ENCODE results near the gene SPDYE6.
"Not testable (repeated sequence)": the region's sequence is repeated elsewhere in the genome, so short reads cannot be mapped to it uniquely, and the experiment has no call there.

SPDYE6 gene

DNA sequence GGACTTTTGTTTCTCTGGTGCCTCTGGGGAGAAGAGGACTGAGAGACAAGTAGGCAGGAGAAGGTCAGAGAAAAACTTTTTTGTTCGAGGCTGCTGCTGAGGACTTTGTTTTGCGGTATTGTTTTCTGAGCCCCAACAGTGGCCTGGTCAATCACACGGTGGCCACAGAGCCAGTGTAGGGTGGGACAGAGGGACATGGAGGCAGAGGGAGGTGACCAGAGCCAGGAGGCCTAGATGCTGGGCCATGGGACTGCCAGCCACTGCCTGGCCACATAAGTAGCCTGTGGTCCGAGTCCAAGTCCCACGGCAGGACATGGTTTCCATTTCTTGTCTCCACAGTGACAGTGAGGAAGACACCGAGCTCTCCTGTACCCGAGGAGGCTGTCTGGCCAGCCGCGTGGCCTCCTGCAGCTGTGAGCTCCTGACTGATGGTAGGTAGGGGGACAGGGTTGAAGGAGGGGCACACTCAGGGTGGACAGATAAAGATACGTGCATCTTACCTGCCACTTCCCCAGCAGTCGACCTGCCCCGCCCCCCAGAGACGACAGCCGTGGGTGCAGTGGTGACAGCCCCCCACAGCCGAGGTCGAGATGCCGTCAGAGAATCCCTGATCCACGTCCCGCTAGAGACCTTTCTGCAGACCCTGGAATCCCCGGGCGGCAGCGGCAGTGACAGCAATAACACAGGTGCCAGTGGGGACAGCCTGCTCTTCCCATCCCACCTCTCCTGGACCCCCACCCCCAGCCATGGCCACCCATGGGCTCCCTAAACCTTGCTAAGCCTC lies 42.1 kb downstream of the SPDYE6 start:
- DNase-seq: no peak

DNA sequence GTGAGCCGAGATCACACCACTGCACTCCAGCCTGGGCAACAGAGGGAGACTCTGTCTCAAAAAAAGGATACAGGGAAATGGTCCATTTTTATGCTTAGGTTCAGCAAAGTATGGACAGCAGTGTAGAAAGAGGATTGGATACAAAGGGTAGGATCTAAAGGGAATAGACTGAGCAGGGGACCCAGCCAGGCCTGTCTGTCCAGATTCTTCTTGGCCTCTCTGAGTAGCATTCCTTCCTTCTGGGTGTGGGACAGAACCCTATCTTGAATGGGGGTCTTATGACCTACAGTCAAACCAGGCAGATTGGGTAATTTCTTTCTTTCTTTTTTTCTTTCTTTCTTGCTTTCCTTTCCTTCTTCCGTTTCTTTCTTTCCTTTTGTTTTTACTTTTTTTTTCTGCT lies 43.9 kb downstream of the SPDYE6 start:
- DNase-seq: no peak

DNA sequence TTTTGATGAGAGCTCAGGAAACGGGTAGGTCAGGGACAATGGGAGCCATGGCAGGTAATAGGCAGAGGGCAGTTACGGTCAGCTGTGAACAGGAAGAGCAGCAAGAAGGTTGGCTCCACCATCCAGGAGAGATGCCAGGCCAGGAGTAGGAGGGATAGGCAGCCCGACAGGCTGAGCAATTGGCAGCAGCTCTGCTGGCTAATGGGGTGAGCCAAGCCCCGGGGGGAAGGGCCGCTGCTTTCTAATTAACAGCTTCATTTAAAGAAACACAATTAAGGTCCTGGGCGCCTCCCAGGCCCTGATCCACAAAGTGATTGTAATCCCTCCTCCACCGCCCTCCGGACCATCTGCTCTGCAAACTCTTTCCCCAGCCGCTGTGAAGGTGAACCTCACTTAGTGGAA lies 45.8 kb downstream of the SPDYE6 start:
- no peak for DNase-seq

DNA sequence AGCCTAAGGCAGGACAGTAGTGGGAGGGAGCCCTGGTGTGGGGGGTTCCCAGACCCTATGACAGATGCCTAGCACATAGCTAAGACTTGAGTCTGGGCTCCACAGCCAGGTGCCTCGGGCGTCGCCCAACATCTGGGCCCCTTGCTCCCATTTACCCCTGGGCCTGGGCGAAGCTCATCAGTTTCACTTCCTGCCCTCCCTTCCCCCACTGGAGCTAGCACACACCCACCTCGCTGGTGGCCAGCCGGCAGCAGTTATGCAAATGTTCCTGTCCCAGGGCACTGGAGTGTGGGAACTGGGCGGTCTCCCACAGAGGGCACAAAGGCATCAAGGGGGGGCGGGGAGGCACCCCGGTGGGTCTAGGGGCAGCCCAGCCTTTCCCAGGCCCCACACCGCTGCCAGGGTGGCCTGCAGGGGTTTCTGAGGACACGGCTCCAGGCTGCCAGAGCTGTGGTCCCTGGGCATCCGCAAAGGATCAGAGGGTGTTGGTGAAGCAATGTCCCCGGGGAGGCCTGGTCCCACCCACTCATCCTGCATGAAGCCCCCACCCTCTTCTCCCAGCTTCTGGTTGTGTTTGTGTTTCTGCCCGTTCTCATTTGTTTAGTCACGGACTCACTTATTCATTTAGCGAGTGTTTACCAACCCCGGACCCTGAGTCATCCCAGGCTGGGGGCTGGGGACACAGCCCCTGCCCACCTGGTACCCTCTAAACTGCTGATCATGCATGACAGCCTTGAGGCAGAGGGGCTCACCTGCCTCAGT lies 49.1 kb downstream of the SPDYE6 start:
- no peak for DNase-seq

DNA sequence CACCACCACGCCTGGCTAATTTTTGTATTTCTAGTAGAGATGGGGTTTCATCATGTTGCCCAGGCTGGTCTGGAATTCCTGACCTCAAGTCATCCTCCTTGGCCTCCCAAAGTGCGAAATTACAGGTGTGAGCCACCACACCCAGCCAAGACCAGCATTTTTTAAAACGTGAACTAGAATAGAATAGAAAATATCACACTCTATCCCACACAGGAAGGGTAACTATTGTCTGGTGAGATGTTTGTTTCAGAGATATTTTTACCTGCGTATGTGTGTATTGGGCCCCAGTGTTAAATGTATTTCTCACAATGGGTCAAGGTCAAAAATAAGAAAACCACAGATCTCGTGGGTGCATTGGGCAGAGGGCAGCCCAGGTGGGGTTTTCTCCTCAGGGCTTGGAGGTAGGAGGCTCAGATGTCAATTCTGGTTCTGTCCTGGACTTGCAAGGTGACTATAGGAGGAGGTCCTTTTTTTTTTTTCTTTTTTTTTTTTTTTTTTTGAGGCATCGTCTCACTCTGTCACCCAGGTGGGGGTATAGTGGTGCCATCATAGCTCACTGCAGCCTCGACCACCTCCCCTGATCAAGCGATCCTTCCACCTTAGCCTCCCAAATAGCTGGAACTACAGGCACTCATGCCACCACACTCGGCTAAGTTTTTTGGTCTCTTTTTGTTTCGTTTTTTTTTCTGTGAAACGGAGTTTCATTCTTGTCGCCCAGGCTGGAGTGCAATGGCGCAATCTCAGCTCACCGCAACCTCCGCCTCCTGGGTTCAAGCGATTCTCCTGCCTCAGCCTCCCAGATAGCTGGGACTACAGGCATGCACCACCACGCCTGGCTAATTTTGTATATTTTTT lies 50.6 kb downstream of the SPDYE6 start:
- DNase-seq: no peak

DNA sequence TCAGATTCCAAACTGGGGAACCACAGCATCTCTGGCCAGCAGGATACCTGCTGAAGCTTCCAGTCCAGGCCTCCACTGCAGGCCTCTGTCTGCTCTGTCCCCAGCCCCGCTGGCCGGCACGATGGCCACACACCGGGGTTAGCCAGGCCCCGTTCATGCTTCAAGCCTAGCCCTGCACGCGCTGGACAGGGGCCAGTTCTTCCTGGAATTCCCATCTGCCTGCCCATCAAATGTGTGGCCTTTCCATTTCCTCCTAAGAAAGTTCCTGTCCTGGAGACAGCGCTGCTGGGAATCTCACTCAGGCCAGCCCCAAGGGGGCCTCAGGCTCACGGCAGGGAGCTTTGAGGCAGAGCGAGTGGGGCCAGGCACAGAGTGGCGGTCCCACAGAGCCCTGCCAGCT lies 51.6 kb downstream of the SPDYE6 start:
- DNase-seq: no peak

DNA sequence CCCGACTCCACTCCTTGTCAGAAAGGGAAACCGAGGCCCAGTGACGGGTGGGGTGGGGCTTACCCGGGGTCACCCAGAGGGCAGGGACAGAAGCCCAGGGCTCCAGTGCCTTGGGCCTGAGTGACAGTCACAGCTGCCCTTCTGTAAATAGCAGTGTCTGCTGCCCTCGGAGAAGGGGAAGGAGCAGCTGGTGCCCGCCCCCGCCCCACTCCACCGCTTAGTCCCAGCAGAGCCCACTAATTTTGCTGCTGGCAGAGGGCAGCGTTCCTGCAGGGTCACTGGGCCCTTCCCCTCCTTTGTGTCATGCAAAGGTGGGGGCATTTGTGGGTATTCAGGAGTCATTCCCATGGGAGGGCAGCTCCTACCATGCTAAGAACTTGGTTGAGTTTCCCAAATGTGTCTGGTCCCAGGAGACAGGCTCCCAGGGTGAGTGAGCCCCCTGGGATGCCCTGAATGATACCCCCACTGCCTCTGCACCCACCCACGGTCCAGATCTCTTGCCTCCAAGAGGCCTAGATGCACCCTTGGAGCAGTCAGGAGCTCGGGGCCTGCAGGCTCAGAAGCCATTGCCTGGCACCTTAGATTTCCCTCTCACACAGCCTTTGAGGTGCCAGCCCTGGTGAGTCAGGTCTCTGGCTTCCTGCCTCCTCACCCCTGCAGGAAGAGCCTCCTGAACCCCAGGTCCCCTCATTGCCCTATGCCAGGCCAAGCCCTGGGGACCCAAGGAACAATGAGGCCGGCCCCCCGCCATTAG lies 52.4 kb downstream of the SPDYE6 start:
- no peak for DNase-seq

DNA sequence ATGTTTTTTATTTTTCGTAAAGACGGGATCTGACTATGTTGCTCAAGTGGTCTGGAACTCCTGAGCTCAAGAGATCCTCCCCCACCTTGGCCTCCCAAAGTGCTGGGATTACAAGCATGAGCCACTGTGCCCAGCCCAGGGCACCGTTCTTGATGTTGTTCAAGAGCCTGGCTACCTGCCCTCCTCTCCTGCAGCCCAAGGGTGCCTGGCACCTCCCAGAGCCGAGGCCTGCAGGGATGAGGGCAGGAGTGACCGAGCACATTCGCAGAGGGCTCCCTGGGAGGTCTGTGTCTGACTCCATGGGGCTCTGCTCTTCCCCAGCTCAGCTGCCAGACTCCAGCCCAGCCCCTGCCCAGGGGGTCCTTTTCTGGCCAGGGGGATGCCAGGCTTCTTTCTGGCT lies 54.2 kb downstream of the SPDYE6 start:
- no peak for DNase-seq

DNA sequence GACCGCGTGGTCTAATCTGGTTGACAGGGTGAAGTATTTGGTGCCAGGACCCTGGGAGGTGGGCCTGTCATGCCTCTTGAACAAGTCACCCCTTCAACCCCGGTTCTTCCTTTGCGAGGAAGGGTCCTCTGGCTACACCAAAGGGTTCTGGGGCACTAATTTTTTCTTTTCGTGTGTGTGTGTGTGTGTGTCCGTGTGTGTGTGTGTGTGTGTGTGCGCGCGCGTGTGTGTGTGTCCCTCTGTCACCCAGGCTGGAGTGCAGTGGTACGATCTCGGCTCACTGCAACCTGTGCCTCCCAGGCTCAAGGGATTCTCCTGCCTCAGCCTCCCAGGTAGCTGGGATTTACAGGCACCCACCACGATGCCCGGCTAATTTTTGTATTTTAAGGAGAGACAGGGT lies 54.9 kb downstream of the SPDYE6 start:
- not testable (repeated sequence) for DNase-seq

DNA sequence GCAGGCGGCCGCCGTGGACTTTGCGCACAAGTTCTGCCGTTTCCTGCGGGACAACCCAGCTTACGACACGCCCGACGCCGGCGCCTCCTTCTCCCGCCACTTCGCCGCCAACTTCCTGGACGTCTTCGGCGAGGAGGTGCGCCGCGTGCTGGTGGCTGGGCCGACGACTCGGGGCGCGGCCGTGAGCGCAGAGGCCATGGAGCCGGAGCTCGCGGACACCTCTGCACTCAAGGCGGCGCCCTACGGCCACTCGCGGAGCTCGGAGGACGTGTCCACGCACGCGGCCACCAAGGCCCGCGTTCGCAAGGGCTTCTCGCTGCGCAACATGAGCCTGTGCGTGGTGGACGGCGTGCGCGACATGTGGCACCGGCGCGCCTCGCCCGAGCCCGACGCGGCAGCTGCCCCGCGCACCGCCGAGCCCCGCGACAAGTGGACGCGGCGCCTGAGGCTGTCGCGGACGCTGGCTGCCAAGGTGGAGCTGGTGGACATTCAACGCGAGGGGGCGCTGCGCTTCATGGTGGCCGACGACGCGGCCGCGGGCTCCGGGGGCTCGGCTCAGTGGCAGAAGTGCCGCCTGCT lies 55.5 kb downstream of the SPDYE6 start:
- no peak for DNase-seq

DNA sequence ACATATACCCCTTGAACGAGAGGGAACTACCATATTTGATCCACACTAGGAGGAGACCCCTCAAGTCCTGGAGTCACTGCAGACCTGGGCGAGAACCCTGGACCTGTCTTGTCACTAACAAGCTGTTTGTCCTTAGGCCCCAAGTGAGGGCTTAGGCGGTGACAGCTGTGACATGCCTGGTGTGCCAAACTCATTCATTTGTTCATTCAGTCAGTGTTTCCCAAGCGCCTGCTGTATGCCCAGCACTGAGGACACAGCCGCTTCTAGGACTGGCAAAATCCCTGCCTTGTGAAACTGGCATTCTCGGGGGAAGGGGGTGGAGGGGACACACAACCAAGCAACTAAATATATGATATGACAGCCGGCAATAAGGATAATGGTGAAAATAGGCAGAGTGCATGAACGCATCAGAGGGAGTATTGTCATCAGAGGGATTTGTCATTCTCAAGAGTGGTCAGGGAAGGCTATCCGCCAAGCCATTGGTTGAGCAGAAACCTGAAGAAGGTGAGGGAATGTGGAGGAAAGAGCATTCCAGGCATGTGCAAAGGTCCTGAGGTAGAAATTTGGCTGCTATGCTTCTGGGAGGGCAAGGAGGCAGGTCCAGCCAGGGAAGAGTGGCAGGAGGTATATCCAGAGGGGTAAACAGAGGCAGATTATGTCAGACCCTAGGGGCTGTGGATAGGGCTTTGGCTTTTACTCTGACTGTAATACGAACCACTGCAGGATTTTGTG lies 58.6 kb downstream of the SPDYE6 start:
- DNase-seq: no peak

DNA sequence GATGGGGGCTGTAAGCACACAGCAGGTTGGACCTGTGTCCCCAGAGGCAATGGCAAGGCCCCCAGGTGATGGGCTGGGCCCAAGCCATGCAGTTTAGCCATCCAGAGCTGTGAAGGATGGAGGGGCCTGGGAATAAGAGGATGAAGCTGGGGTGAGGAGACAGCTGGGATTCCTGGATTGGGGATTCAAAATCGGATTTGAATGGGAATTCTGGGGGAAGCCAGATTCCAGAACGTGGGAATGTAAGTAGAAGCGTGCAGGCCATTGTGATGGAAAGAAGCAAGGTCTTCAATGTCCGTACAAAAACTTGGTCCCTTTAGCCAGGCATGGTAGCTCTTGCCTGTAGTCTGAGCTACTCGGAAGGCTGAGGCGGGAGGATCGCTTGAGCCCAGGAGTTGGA lies 59.7 kb downstream of the SPDYE6 start:
- DNase-seq: no peak

DNA sequence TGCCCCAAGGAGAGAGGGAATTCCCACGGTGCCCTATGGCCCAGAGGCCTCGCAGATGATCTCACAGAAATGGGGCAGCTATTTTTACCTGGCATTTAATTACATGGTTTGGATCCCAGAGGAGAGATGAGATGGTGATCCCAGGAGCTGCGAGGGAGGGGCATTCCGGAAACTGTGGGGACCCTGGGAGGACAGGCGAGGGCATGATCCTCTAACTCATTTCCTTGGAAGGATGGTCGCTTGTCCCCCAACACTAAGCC lies 60.1 kb downstream of the SPDYE6 start:
- no peak for DNase-seq

Data from activated gamma-delta T cell (primary cell).